Heart left ventricle (tissue), 13 donors: ENCODE measurements around the gene IPO4.

ENCODE experiments used
- CTCF ChIP-seq, 12 donors: fragments of 200-600 bp; sonication (generic) in 4 of 12; IDR thresholded peaks; one replicate each; pipeline versions ENCODE4 v1.5.0 to v1.8.0; 2018 to 2022; ENCODE audit warnings: antibody characterized with exemption in 12 of 12, mild to moderate bottlenecking in 5 of 12
- POLR2A ChIP-seq, 2 donors: fragments of 450-650 bp; IDR thresholded peaks; one replicate each; pipeline ENCODE4 v1.6.1; 2017; ENCODE audit warnings: antibody characterized with exemption in 2 of 2, mild to moderate bottlenecking in 2 of 2, moderate library complexity in 2 of 2
- donor health status: ischemic (EF 13 %, LVEDD 7.1; RV severe dilation, severe dysfunction).
- donor health status: DM: no; HTN: yes; CAD: no.
- donor health status: DM: no; HTN: no; CAD: no.
- donor health status: ischemic (EF 25% LVEDD 6.9; RV normal size, moderate dysfunction).
- donor health status: ischemic (EF 25% LVEDD 5.7; RV mildly dilated, moderate dysfunction).
- donor health status: ischemic (EF 35%, LVEDD 5.7; RV mildly dilated, moderate dysfunction).
- donor health status: nonischemic (EF 11% LVEDD 7.7; RV severe dilation, severe dysfunction).
- donor health status: DM: yes; HTN: yes; CAD: no.
- donor health status: PGD.
- donor health status: ischemic (EF 29% LVEDD 5.4; RV normal size, mild dysfunction).
- donor health status: nonischemic (EF 23%, LVEDD 6.1; RV moderate dilation, normal function).

- TF ChIP-seq POLR2A (IDR thresholded peaks at IDR 0.05): no peak
- TF ChIP-seq CTCF (IDR thresholded peaks at IDR 0.05): no peak
These were observed 43.4 kb downstream of the IPO4 start for GRCh38 chr14:24145219-24145618.
